Right atrium auricular region (tissue), 2 donors: ENCODE measurements around the gene RBM44. TPM values are rescaled to one million over a fixed set of nuclear protein-coding genes. Genes with fewer than 3 reads are reported as not detected.
A peak's percentile ranks its signal among the peaks of the same experiment; 100 is the strongest.

ENCODE experiments used
- DNase-seq: peaks from one replicate; pipeline ENCODE4 v3.0.0-alpha.2; 2019; ENCODE audit warnings: low spot score
- H3K27ac ChIP-seq, 2 donors: fragments of 200-600 bp; sonication (generic); 1 replicate in 1 of 2; 2 replicates in 1 of 2; pipeline ENCODE4 v1.5.1; 2016 to 2019
- H3K27me3 ChIP-seq, 2 donors: fragments of 200-600 bp; sonication (generic); one replicate each; pipeline versions ENCODE4 v1.5.1 to v1.6.0; 2017 to 2019
- H3K36me3 ChIP-seq: fragments of 200-600 bp; sonication (generic); one replicate; pipeline ENCODE4 v1.5.1; 2016
- H3K4me1 ChIP-seq, 2 donors: fragments of 200-600 bp; sonication (generic); one replicate each; pipeline versions ENCODE4 v1.5.1 to v1.6.0; 2017 to 2019
- H3K4me3 ChIP-seq, 2 donors: fragments of 200-600 bp; sonication (generic); 1 replicate in 1 of 2; 2 replicates in 1 of 2; pipeline ENCODE4 v1.5.1; 2017 to 2019; ENCODE audit warnings: mild to moderate bottlenecking in 1 of 2, moderate library complexity in 1 of 2
- H3K9me3 ChIP-seq, 2 donors: fragments of 200-600 bp; sonication (generic); one replicate each; pipeline ENCODE4 v1.5.1; 2019
- total RNA-seq, 2 donors: library from RNA; depleted of rRNA; stranded (reverse); fragments of >200 nt; gene quantifications; one replicate each; pipeline ENCODE4 v1.1.0, GENCODE V29; 2016
- TF ChIP-seq, protein P1 (sequence below), 2 donors: fragments of 200-600 bp; sonication (generic); IDR thresholded peaks; one replicate each; pipeline ENCODE4 v1.5.1; 2019; ENCODE audit warnings: antibody characterized with exemption in 2 of 2

RBM44 gene
- total RNA-seq, 2 donors from 2014 or later: 0.30 to 0.55 TPM

DNA sequence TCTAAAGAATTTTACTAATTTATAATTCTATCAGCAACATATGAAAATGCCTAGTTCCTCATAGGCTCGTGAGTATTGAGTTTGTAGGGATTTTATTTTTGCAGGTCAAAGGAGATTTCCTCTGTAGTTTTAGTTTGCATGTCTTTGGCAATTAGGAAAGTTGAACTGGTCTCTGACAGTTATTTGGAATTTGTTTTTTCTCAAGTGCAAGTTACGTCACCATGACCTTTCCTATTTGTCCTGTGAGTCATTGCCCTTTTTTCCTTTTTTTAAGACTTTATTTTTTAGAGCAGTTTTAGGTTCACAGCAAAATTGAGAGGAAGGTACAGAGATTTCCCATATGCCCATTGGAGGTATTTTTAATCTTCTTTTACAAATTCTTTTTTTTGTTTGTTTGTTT, 89.8 kb downstream of the RBM44 start:
- Histone ChIP-seq H3K27ac (peak overlapping the region; percentile 89 to 94), H3K4me1 (peaks cover 0 to 46% of the 10 kb centered on the region in 2 donors)
- TF ChIP-seq, protein P1, sequence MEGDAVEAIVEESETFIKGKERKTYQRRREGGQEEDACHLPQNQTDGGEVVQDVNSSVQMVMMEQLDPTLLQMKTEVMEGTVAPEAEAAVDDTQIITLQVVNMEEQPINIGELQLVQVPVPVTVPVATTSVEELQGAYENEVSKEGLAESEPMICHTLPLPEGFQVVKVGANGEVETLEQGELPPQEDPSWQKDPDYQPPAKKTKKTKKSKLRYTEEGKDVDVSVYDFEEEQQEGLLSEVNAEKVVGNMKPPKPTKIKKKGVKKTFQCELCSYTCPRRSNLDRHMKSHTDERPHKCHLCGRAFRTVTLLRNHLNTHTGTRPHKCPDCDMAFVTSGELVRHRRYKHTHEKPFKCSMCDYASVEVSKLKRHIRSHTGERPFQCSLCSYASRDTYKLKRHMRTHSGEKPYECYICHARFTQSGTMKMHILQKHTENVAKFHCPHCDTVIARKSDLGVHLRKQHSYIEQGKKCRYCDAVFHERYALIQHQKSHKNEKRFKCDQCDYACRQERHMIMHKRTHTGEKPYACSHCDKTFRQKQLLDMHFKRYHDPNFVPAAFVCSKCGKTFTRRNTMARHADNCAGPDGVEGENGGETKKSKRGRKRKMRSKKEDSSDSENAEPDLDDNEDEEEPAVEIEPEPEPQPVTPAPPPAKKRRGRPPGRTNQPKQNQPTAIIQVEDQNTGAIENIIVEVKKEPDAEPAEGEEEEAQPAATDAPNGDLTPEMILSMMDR (IDR thresholded peaks at IDR 0.05): no peak

GRCh38 chr2:237889016-237889415, 90.4 kb downstream of the RBM44 start:
- TF ChIP-seq, protein P1 (IDR thresholded peaks at IDR 0.05): no peak
- Histone ChIP-seq H3K9me3 (no peaks in the 10 kb centered on the region), H3K36me3 (no peaks in the 10 kb centered on the region), H3K27me3 (no peaks in the 10 kb centered on the region), H3K4me1 (peaks cover 0 to 46% of the 10 kb centered on the region in 2 donors), H3K4me3 (no peak overlapping the region), H3K27ac (peak overlapping the region; percentile 89 to 94)
- no peak for DNase-seq

More for the DNA sequence above, 89.8 kb downstream of the RBM44 start:
- H3K27me3 ChIP-seq: no peaks in the 10 kb centered on the region
- no peaks in the 10 kb centered on the region for H3K36me3 ChIP-seq
- no peak for DNase-seq
- H3K4me3 ChIP-seq: no peak overlapping the region
- no peaks in the 10 kb centered on the region for H3K9me3 ChIP-seq

DNA sequence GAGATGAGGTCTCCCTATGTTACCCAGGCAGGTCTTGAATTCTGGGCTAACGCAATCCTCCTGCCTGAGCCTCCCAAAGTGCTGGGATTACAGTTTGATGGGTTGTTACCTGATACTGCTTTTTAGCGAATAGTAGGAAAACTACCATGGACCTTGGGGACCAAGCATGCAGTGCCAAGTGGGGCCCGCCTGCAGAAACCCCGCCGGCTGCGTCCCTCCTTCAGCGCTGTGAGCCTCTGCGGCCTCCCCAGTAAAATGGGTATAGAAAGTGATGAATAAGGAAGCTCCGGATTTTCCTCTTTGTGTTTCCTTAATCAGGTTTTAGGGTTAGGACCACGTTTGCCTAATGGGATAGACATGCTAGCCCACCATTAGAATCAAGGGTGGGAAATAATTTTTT, 91.2 kb downstream of the RBM44 start:
- Histone ChIP-seq H3K27ac (peak overlapping the region; percentile 43 to 94), H3K4me1 (peaks cover 0 to 53% of the 10 kb centered on the region in 2 donors), H3K27me3 (no peaks in the 10 kb centered on the region), H3K36me3 (no peaks in the 10 kb centered on the region), H3K4me3 (no peak overlapping the region), H3K9me3 (no peaks in the 10 kb centered on the region)
- TF ChIP-seq, protein P1 (IDR thresholded peaks at IDR 0.05): no peak
- no peak for DNase-seq

Other genes starting within 250 kb of the RBM44 start
- not detected for gene PRLH, start 232.2 kb upstream of the RBM44 start, total RNA-seq
- 1 to 10 TPM; 1.0 to 4.5 TPM for gene RAB17, start 208.0 kb upstream of the RBM44 start, total RNA-seq
- gene LRRFIP1, start 171.2 kb upstream of the RBM44 start, total RNA-seq: 10 to 100 TPM; 71.2 to 88.5 TPM
- gene RAMP1, start 60.8 kb downstream of the RBM44 start, total RNA-seq: 100 to 1,000 TPM; 239 to 275 TPM
- 10 to 100 TPM; 78.4 to 79.6 TPM for gene UBE2F, start 168.2 kb downstream of the RBM44 start, total RNA-seq